Heart left ventricle (tissue), 13 donors: ENCODE results near the gene JOSD2.

Source experiments
- CTCF ChIP-seq, 12 donors: fragments of 200-600 bp; sonication (generic) in 4 of 12; IDR thresholded peaks; one replicate each; pipeline versions ENCODE4 v1.5.0 to v1.8.0; 2018 to 2022; ENCODE audit warnings: antibody characterized with exemption in 12 of 12, mild to moderate bottlenecking in 5 of 12
- POLR2A ChIP-seq, 2 donors: fragments of 450-650 bp; IDR thresholded peaks; one replicate each; pipeline ENCODE4 v1.6.1; 2017; ENCODE audit warnings: antibody characterized with exemption in 2 of 2, mild to moderate bottlenecking in 2 of 2, moderate library complexity in 2 of 2
- donor health status: ischemic (EF 13 %, LVEDD 7.1; RV severe dilation, severe dysfunction).
- donor health status: DM: no; HTN: yes; CAD: no.
- donor health status: DM: no; HTN: no; CAD: no.
- donor health status: ischemic (EF 25% LVEDD 6.9; RV normal size, moderate dysfunction).
- donor health status: ischemic (EF 25% LVEDD 5.7; RV mildly dilated, moderate dysfunction).
- donor health status: ischemic (EF 35%, LVEDD 5.7; RV mildly dilated, moderate dysfunction).
- donor health status: nonischemic (EF 11% LVEDD 7.7; RV severe dilation, severe dysfunction).
- donor health status: DM: yes; HTN: yes; CAD: no.
- donor health status: PGD.
- donor health status: ischemic (EF 29% LVEDD 5.4; RV normal size, mild dysfunction).
- donor health status: nonischemic (EF 23%, LVEDD 6.1; RV moderate dilation, normal function).

DNA sequence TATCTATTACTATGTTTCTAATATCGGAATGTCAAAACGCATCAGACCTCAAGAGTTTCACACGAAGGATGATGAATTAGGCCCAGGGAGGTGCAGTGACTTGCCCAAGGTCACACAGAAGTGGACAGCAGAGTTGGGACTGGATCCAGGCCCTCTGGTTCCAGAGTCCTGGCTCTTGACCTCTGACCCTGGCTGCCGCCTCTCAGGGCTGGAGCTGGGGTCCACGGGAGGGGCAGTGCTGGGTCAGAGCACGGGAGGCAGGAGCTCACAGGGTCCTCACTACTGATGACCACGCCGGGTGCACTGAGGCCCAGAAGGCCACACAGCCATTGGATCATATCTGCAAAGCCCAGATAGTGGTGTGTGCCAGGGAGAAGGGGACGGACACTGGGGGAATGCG, 11.9 kb upstream of the JOSD2 start:
- TF ChIP-seq CTCF (IDR thresholded peaks at IDR 0.05) (no peak), POLR2A (IDR thresholded peaks at IDR 0.05) (no peak)
